ENCODE measurements around the gene NABP1.

NABP1 gene

GRCh38 chr2:191686066-191686465, 8.1 kb downstream of the NABP1 start:
- no peak for DNase-seq

GRCh38 chr2:191686729-191687128, 8.8 kb downstream of the NABP1 start:
- no peak for DNase-seq

- DNase-seq, result no peak
Observed at GRCh38 chr2:191687867-191688266, 9.9 kb downstream of the NABP1 start.

GRCh38 chr2:191688934-191689695, 11.2 kb downstream of the NABP1 start:
- no peak for DNase-seq

- no peak for DNase-seq
Observed at GRCh38 chr2:191690327-191690726, 12.4 kb downstream of the NABP1 start.

- DNase-seq, result no peak
Observed at GRCh38 chr2:191691016-191691735, 13.2 kb downstream of the NABP1 start.

GRCh38 chr2:191691898-191692297, 14.0 kb downstream of the NABP1 start:
- DNase-seq, result no peak

GRCh38 chr2:191692502-191693115, 14.7 kb downstream of the NABP1 start:
- no peak for DNase-seq

GRCh38 chr2:191693166-191693565, 15.2 kb downstream of the NABP1 start:
- DNase-seq, result no peak

GRCh38 chr2:191693778-191694177, 15.8 kb downstream of the NABP1 start:
- DNase-seq, result peak; percentile 13

- no peak for DNase-seq
Observed at GRCh38 chr2:191696001-191696400, 18.1 kb downstream of the NABP1 start.

GRCh38 chr2:191696966-191697365, 19.0 kb downstream of the NABP1 start:
- no peak for DNase-seq

- DNase-seq, result no peak
Observed at GRCh38 chr2:191697870-191698269, 19.9 kb downstream of the NABP1 start.

- DNase-seq, result no peak
Observed at GRCh38 chr2:191699341-191699945, 21.5 kb downstream of the NABP1 start.

GRCh38 chr2:191701029-191701428, 23.1 kb downstream of the NABP1 start:
- DNase-seq, result no peak

GRCh38 chr2:191701696-191702095, 23.8 kb downstream of the NABP1 start:
- no peak for DNase-seq

- DNase-seq, result no peak
Observed at GRCh38 chr2:191703079-191703725, 25.3 kb downstream of the NABP1 start.

GRCh38 chr2:191705084-191705483, 27.1 kb downstream of the NABP1 start:
- DNase-seq, result no peak

- DNase-seq, result no peak
Observed at GRCh38 chr2:191705701-191706100, 27.8 kb downstream of the NABP1 start.

GRCh38 chr2:191706791-191707190, 28.9 kb downstream of the NABP1 start:
- DNase-seq, result no peak

GRCh38 chr2:191707542-191707941, 29.6 kb downstream of the NABP1 start:
- no peak for DNase-seq

GRCh38 chr2:191710411-191710900, 32.5 kb downstream of the NABP1 start:
- no peak for DNase-seq

- no peak for DNase-seq
Observed at GRCh38 chr2:191711621-191712020, 33.7 kb downstream of the NABP1 start.

All from stimulated activated CD4-positive, alpha-beta T cell treated with anti-CD3 and anti-CD28 coated beads, Interleukin-1b, Interleukin-23, amount 100 ng/mL, for 48 hours (primary cell).